HL-60 (cell line): ENCODE data around the gene PHF14.
"Not testable (repeated sequence)": the region's sequence is repeated elsewhere in the genome, so short reads cannot be mapped to it uniquely, and the experiment has no call there.

Source experiments
- GABPA ChIP-seq: IDR thresholded peaks from 2 replicates; pipeline ENCODE4 v1.6.1; 2012; ENCODE audit warnings: low read depth
- POLR2AphosphoS5 ChIP-seq: IDR thresholded peaks from 2 replicates; pipeline ENCODE4 v1.6.1; 2012; ENCODE audit warnings: low read depth
- SPI1 ChIP-seq: IDR thresholded peaks from 2 replicates; pipeline ENCODE4 v1.6.1; 2012; ENCODE audit warnings: low read depth, mild to moderate bottlenecking, borderline replicate concordance
- TF ChIP-seq, protein P1 (sequence below): IDR thresholded peaks from one replicate; pipeline ENCODE4 v1.5.1; 2011; ENCODE audit warnings: low read length, control low read depth, inconsistent platforms; ENCODE audit not compliant: insufficient read depth
- TF ChIP-seq, protein P2 (sequence below): IDR thresholded peaks from 2 replicates; pipeline ENCODE4 v1.6.1; 2012; ENCODE audit warnings: low read depth; ENCODE audit not compliant: insufficient replicate concordance

DNA sequence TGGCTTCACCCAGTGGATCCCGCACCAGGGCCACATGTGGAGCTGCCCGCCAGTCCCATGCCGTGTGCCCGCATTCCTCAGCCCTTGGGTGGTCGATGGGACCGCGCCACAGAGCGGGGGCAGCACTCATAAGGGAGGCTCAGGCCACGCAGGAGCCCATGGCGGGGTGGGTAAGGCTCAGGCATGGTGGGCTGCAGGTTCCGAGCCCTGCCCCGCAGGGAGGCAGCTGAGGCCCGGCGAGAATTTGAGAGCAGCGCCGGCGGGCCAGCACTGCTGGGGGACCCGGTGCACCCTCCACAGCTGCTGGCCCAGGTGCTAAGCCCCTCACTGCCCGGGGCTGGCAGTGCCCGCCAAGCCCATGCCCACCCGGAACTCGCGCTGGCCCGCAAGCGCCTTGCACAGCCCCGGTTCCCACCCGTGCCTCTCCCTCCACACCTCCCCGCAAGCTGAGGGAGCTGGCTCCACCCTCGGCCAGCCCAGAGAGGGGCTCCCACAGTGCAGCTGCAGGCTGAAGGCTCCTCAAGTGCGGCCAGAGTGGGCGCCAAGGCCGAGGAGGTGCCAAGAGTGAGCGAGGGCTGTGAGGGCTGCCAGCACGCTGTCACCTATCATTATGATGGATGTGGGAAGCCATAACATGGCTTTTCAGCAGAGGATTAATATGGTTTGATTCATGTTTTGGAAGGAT, 22.0 kb downstream of the PHF14 start:
- TF ChIP-seq, protein P1, sequence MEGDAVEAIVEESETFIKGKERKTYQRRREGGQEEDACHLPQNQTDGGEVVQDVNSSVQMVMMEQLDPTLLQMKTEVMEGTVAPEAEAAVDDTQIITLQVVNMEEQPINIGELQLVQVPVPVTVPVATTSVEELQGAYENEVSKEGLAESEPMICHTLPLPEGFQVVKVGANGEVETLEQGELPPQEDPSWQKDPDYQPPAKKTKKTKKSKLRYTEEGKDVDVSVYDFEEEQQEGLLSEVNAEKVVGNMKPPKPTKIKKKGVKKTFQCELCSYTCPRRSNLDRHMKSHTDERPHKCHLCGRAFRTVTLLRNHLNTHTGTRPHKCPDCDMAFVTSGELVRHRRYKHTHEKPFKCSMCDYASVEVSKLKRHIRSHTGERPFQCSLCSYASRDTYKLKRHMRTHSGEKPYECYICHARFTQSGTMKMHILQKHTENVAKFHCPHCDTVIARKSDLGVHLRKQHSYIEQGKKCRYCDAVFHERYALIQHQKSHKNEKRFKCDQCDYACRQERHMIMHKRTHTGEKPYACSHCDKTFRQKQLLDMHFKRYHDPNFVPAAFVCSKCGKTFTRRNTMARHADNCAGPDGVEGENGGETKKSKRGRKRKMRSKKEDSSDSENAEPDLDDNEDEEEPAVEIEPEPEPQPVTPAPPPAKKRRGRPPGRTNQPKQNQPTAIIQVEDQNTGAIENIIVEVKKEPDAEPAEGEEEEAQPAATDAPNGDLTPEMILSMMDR, result not testable (repeated sequence)
- TF ChIP-seq, protein P2, sequence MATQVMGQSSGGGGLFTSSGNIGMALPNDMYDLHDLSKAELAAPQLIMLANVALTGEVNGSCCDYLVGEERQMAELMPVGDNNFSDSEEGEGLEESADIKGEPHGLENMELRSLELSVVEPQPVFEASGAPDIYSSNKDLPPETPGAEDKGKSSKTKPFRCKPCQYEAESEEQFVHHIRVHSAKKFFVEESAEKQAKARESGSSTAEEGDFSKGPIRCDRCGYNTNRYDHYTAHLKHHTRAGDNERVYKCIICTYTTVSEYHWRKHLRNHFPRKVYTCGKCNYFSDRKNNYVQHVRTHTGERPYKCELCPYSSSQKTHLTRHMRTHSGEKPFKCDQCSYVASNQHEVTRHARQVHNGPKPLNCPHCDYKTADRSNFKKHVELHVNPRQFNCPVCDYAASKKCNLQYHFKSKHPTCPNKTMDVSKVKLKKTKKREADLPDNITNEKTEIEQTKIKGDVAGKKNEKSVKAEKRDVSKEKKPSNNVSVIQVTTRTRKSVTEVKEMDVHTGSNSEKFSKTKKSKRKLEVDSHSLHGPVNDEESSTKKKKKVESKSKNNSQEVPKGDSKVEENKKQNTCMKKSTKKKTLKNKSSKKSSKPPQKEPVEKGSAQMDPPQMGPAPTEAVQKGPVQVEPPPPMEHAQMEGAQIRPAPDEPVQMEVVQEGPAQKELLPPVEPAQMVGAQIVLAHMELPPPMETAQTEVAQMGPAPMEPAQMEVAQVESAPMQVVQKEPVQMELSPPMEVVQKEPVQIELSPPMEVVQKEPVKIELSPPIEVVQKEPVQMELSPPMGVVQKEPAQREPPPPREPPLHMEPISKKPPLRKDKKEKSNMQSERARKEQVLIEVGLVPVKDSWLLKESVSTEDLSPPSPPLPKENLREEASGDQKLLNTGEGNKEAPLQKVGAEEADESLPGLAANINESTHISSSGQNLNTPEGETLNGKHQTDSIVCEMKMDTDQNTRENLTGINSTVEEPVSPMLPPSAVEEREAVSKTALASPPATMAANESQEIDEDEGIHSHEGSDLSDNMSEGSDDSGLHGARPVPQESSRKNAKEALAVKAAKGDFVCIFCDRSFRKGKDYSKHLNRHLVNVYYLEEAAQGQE, result not testable (repeated sequence)
- TF ChIP-seq POLR2AphosphoS5, SPI1, GABPA: not testable (repeated sequence)
